Measurements from ENCODE around the gene MTHFD1L. TPM values are rescaled to one million over a fixed set of nuclear protein-coding genes. Genes with fewer than 3 reads are reported as not detected.

MTHFD1L gene
- total and polyA plus RNA-seq, 2 of the 4 experiments (the other 2 are of a cell fraction) = 43.5 to 53.2 TPM

- ATAC-seq (ENCODE audit: low read depth) (no peak), DNase-seq (no peak)
- no peak overlapping the region for H4K91ac ChIP-seq (ENCODE audit: insufficient read depth, low read depth, low read length)
- H3K18ac ChIP-seq (ENCODE audit: low read depth, low read length) = no peak overlapping the region
- WGBS, 2 experiments (ENCODE audit: extremely low coverage in 2 of 2, insufficient read length in 1 of 2) = no CpG with 5 or more reads among the region's 4 CpGs
- POLR2A ChIA-PET (ENCODE audit: unreplicated experiment) = no interaction called here
- H2BK5ac ChIP-seq (ENCODE audit: low read depth, low read length, poor library complexity, severe bottlenecking) = no peak overlapping the region
- H2AFZ ChIP-seq (replicated peaks; ENCODE audit: low read length, poor library complexity) = no peak overlapping the region
- no peak overlapping the region for H2BK15ac ChIP-seq (ENCODE audit: low read depth, low read length)
- no peak overlapping the region for H2AK5ac ChIP-seq (ENCODE audit: low read depth, low read length)
- peaks cover 4% of the 10 kb centered on the region for H3K4me1 ChIP-seq (ENCODE audit: control insufficient read depth, insufficient read depth, low read length)
- no peak overlapping the region for H4K5ac ChIP-seq (ENCODE audit: low read depth, low read length)
- H3K23ac ChIP-seq (ENCODE audit: low read depth, low read length) = no peak overlapping the region
- no peak overlapping the region for H3K4ac ChIP-seq (ENCODE audit: low read depth, low read length)
- CTCF ChIA-PET = no interaction called here
- peaks cover 2% of the 10 kb centered on the region for H3K9me1 ChIP-seq (ENCODE audit: insufficient read depth, low read length)
- dilution Hi-C loops (cut with HindIII; ENCODE audit: low sequenced_read_pairs, unreplicated experiment) (no loop called here), intact Hi-C loops (cut with micrococcal nuclease) (no loop called here), in situ Hi-C loops (cut with MboI; ENCODE audit: low sequenced_read_pairs) (no loop called here)
- no peak overlapping the region for H3K27ac ChIP-seq (ENCODE audit: insufficient read depth, low read length)
- H4K20me1 ChIP-seq (ENCODE audit: insufficient read depth, low read length) = peaks cover 2% of the 10 kb centered on the region
- no peak overlapping the region for H3K14ac ChIP-seq (replicated peaks; ENCODE audit: low read depth, low read length)
- no peak overlapping the region for H2AK9ac ChIP-seq (replicated peaks; ENCODE audit: low read depth, low read length, poor library complexity)
- peaks cover 47% of the 10 kb centered on the region for H3K36me3 ChIP-seq (ENCODE audit: control insufficient read depth, insufficient read depth, low read length)
- H3K4me3 ChIP-seq (ENCODE audit: insufficient read depth, low read depth, low read length) = no peak overlapping the region
- TF ChIP-seq ELK1 (IDR thresholded peaks at IDR 0.05; ENCODE audit: borderline replicate concordance, low read depth, low read length) (no peak), MAZ (IDR thresholded peaks at IDR 0.05; ENCODE audit: borderline replicate concordance, low read depth, low read length) (no peak), FOS (IDR thresholded peaks at IDR 0.05; ENCODE audit: low read depth, low read length) (no peak), RAD21 (IDR thresholded peaks at IDR 0.05; ENCODE audit: low read length) (no peak), NFE2L2 (IDR thresholded peaks at IDR 0.05; ENCODE audit: low read depth, low read length) (no peak)
- BruUV-seq (replicated peaks) = no TSS peak
- no peaks in the 10 kb centered on the region for H3K27me3 ChIP-seq (ENCODE audit: control insufficient read depth, insufficient read depth, low read length)
- H3K56ac ChIP-seq (ENCODE audit: extremely low read depth, insufficient read depth, low read length) = no peak overlapping the region
- H3K4me2 ChIP-seq (ENCODE audit: low read depth, low read length) = no peak overlapping the region
- H3K9ac ChIP-seq (ENCODE audit: low read depth, low read length) = no peak overlapping the region
- no peak overlapping the region for H2BK20ac ChIP-seq (ENCODE audit: low read depth, low read length)
- H4K8ac ChIP-seq (ENCODE audit: low read depth in 2 of 2, low read length in 2 of 2) = no peak overlapping the region
- H3K9me3 ChIP-seq (ENCODE audit: control insufficient read depth, insufficient read depth, low read length) = no peaks in the 10 kb centered on the region
- no peak overlapping the region for H2BK120ac ChIP-seq (ENCODE audit: low read depth, low read length)
- peaks cover 4 to 14% of the 10 kb centered on the region in 2 experiments; a peak in 3 of 4 replicates for H3K79me1 ChIP-seq (ENCODE audit: low read depth in 1 of 2, low read length in 2 of 2)
These were observed 226.1 kb downstream of the MTHFD1L start for GRCh38 chr6:151091571-151091970.
